NT2/D1 (cell line): ENCODE results near the gene NUTF2.

Experiments used
- YY1 ChIP-seq: IDR thresholded peaks from 2 replicates; pipeline ENCODE4 v1.6.1; 2011; ENCODE audit not compliant: insufficient read length, insufficient read depth
- ZNF274 ChIP-seq: IDR thresholded peaks from 2 replicates; pipeline ENCODE4 v1.6.1; 2011; ENCODE audit warnings: mild to moderate bottlenecking, low read depth, low read length

- TF ChIP-seq YY1 (no peak), ZNF274 (no peak)
These were observed 24.5 kb downstream of the NUTF2 start for GRCh38 chr16:67871256-67871655.
